Uterus (tissue), 4 donors: Measurements from ENCODE around the gene FHL5. TPM values are rescaled to one million over a fixed set of nuclear protein-coding genes. Genes with fewer than 3 reads are reported as not detected.

ENCODE experiments used
- DNase-seq, 2 donors: peaks; one replicate each; pipeline ENCODE4 v3.0.0-alpha.2; 2019 to 2020
- H3K27ac ChIP-seq, 2 donors: fragments of 200-600 bp; sonication (generic); 1 replicate in 1 of 2; 2 replicates in 1 of 2; pipeline ENCODE4 v1.5.1; 2016 to 2018
- H3K27me3 ChIP-seq, 2 donors: fragments of 200-600 bp; sonication (generic); one replicate each; pipeline ENCODE4 v1.5.1; 2018 to 2019; ENCODE audit warnings: control low read depth in 1 of 2
- H3K36me3 ChIP-seq, 2 donors: fragments of 200-600 bp; sonication (generic); one replicate each; pipeline ENCODE4 v1.5.1; 2019; ENCODE audit warnings: control low read depth in 1 of 2
- H3K4me1 ChIP-seq, 2 donors: fragments of 200-600 bp; sonication (generic); one replicate each; pipeline ENCODE4 v1.5.1; 2018 to 2019; ENCODE audit warnings: control low read depth in 1 of 2
- H3K4me3 ChIP-seq, 2 donors: fragments of 200-600 bp; sonication (generic); 1 replicate in 1 of 2; 2 replicates in 1 of 2; pipeline ENCODE4 v1.5.1; 2018 to 2019; ENCODE audit warnings: mild to moderate bottlenecking in 1 of 2
- H3K9me3 ChIP-seq, 2 donors: fragments of 200-600 bp; sonication (generic); one replicate each; pipeline ENCODE4 v1.5.1; 2019; ENCODE audit warnings: control low read depth in 1 of 2
- CTCF ChIP-seq, 4 experiments: fragments of 200-600 bp in 2 of 4; fragments of 450-650 bp in 2 of 4; sonication (generic) in 2 of 4; IDR thresholded peaks; one replicate each; pipeline ENCODE4 v1.5.1; 2016 to 2019; ENCODE audit warnings: antibody characterized with exemption in 4 of 4, mild to moderate bottlenecking in 2 of 4, moderate library complexity in 1 of 4
- POLR2A ChIP-seq, 2 donors: fragments of 450-650 bp; IDR thresholded peaks; one replicate each; pipeline ENCODE4 v1.6.1; 2016; ENCODE audit warnings: antibody characterized with exemption in 2 of 2, mild to moderate bottlenecking in 1 of 2, moderate library complexity in 1 of 2
- intact Hi-C: fragments of 100-400 bp; cut with DNase I; formaldehyde crosslinking; loops from one replicate; pipeline ENCODE4 v1.15.1; 2023; ENCODE audit warnings: low total_unique reads
- total RNA-seq, 4 donors: library from RNA; depleted of rRNA in 3 of 4; stranded (reverse); fragments of >200 nt in 3 of 4; gene quantifications; one replicate each; pipeline versions ENCODE4 v1.1.0 to v1.2.4, GENCODE V29; 2014 to 2023
- donor health status: DM: yes; HTN: yes; CAD: no.

FHL5 gene
- total RNA-seq, 4 donors from 2014 or later = 4.5 to 86.7 (median 56.9) TPM

GRCh38 chr6:96571551-96571950 is 8.6 kb downstream of the FHL5 start:
- no peak overlapping the region for H3K4me3 ChIP-seq
- peaks cover 0 to 4% of the 10 kb centered on the region in 2 donors for H3K9me3 ChIP-seq
- intact Hi-C loops = no loop called here
- H3K4me1 ChIP-seq = no peaks in the 10 kb centered on the region
- no peak for DNase-seq
- TF ChIP-seq POLR2A (IDR thresholded peaks at IDR 0.05) = no peak
- TF ChIP-seq CTCF (IDR thresholded peaks at IDR 0.05) = no peak
- no peaks in the 10 kb centered on the region for H3K36me3 ChIP-seq
- no peak overlapping the region for H3K27ac ChIP-seq
- H3K27me3 ChIP-seq = no peaks in the 10 kb centered on the region

GRCh38 chr6:96575359-96575758 is 12.4 kb downstream of the FHL5 start:
- no peak for TF ChIP-seq CTCF (IDR thresholded peaks at IDR 0.05)
- no peak for TF ChIP-seq POLR2A (IDR thresholded peaks at IDR 0.05)
- peak overlapping the region in 1 of 2 donors; percentile 8 for H3K27ac ChIP-seq
- intact Hi-C loops = no loop called here

GRCh38 chr6:96576221-96576620 is 13.3 kb downstream of the FHL5 start:
- Histone ChIP-seq H3K36me3 (no peaks in the 10 kb centered on the region), H3K4me1 (no peaks in the 10 kb centered on the region), H3K4me3 (no peak overlapping the region), H3K9me3 (peaks cover 0 to 4% of the 10 kb centered on the region in 2 donors), H3K27ac (peak overlapping the region in 1 of 2 donors; percentile 31), H3K27me3 (no peaks in the 10 kb centered on the region)
- no peak for TF ChIP-seq POLR2A (IDR thresholded peaks at IDR 0.05)
- no peak for TF ChIP-seq CTCF (IDR thresholded peaks at IDR 0.05)
- no peak for DNase-seq
- intact Hi-C loops = no loop called here

More at GRCh38 chr6:96575359-96575758, 12.4 kb downstream of the FHL5 start:
- Histone ChIP-seq H3K27me3 (no peaks in the 10 kb centered on the region), H3K9me3 (peaks cover 0 to 4% of the 10 kb centered on the region in 2 donors), H3K36me3 (no peaks in the 10 kb centered on the region), H3K4me1 (no peaks in the 10 kb centered on the region), H3K4me3 (no peak overlapping the region)
- DNase-seq = no peak

- DNase-seq = no peak
- Histone ChIP-seq H3K27ac (peak overlapping the region in 1 of 2 donors; percentile 20), H3K9me3 (no peaks in the 10 kb centered on the region), H3K4me1 (no peaks in the 10 kb centered on the region), H3K27me3 (no peaks in the 10 kb centered on the region), H3K36me3 (no peaks in the 10 kb centered on the region), H3K4me3 (no peak overlapping the region)
- TF ChIP-seq POLR2A (IDR thresholded peaks at IDR 0.05) (no peak), CTCF (IDR thresholded peaks at IDR 0.05) (no peak)
- intact Hi-C loops = no loop called here
Measured at GRCh38 chr6:96582021-96582420, 19.1 kb downstream of the FHL5 start.

- Histone ChIP-seq H3K36me3 (no peaks in the 10 kb centered on the region), H3K27ac (peak overlapping the region in 1 of 2 donors; percentile 20), H3K27me3 (no peaks in the 10 kb centered on the region), H3K4me3 (no peak overlapping the region), H3K9me3 (no peaks in the 10 kb centered on the region), H3K4me1 (no peaks in the 10 kb centered on the region)
- intact Hi-C loops = no loop called here
- TF ChIP-seq POLR2A (IDR thresholded peaks at IDR 0.05) (no peak), CTCF (IDR thresholded peaks at IDR 0.05) (no peak)
- no peak for DNase-seq
Measured at GRCh38 chr6:96582436-96582835, 19.5 kb downstream of the FHL5 start.
